A549 treated with AZD9567 at 1 μM for 4 hours (cell line): ENCODE data around the gene GPR149. TPM values are rescaled to one million over a fixed set of nuclear protein-coding genes. Genes with fewer than 3 reads are reported as not detected.

Experiments
- total RNA-seq: library from RNA; stranded (reverse); fragments of 200-300 nt; extraction: Qiagen RNA extraction; gene quantifications from 5 replicates; pipeline ENCODE4 v1.2.3, GENCODE V29; 2022; ENCODE audit not compliant: insufficient read depth

Gene GPR149
- not detected in 5 replicates for total RNA-seq

GRCh38 chr3:154430014-154430413, at the start of gene GPR149:
Gene GPR149, minus strand, starts transcription at chr3:154430190. Its CDS starts 575 bp downstream, at chr3:154429615.

DNA sequence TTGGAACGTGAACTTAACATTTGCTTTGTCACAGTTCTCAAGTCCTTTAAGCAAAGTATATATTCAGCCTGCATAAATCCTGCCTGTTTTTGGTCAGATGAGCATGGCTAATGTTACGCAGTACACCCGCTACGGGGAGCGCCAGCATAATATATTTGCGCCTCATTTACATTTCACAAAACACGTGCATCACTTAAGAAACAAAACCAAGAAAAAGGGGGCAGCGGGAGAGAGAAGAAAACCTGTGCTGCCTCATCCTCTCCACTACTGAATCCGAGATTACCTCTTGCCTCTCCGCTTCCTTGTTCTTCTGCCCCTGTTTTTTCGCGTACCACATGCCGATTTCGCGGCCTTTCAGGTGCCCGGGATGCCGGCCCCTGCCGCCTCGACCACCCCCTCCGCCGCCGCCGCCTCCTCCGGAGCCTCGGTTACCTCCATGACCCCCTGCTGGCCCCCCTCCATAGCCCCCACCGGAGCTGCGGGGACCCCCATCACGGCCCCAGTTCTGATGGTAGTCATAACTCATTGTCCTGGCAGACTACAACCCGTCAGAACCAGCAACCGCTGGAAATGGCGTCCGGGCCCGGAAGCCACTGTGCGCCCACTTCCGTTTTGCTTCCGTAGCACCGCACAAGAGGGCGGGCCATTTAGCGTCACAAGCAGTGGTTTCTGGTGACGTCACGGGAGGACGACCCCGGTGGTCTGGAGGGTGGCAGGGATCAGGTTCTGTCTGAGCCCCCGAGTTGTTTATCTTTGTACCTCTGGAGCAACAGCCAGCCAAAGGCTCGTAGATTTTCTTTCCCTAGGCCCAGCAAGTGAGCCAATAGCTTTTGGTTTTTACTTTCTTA, 105.9 kb downstream of the GPR149 start, which contains the start of gene DHX36:
TSS of gene DHX36 (minus strand) at position 597 of the 848 bp plus-strand sequence. CDS start at position 526, 71 bp downstream.

Other genes starting within 250 kb of the GPR149 start
- 58.3 to 106 TPM (median 62.3 TPM) in 5 replicates for gene DHX36, start 105.7 kb downstream of the GPR149 start, total RNA-seq